ENCODE data around the gene TMC8. TPM values are rescaled to one million over a fixed set of nuclear protein-coding genes. Genes with fewer than 3 reads are reported as not detected.
"Not testable (repeated sequence)": the region's sequence is repeated elsewhere in the genome, so short reads cannot be mapped to it uniquely, and the experiment has no call there.

Gene TMC8
- polyA plus RNA-seq, 1 donor from 2014 or later: 0.41 TPM

DNA sequence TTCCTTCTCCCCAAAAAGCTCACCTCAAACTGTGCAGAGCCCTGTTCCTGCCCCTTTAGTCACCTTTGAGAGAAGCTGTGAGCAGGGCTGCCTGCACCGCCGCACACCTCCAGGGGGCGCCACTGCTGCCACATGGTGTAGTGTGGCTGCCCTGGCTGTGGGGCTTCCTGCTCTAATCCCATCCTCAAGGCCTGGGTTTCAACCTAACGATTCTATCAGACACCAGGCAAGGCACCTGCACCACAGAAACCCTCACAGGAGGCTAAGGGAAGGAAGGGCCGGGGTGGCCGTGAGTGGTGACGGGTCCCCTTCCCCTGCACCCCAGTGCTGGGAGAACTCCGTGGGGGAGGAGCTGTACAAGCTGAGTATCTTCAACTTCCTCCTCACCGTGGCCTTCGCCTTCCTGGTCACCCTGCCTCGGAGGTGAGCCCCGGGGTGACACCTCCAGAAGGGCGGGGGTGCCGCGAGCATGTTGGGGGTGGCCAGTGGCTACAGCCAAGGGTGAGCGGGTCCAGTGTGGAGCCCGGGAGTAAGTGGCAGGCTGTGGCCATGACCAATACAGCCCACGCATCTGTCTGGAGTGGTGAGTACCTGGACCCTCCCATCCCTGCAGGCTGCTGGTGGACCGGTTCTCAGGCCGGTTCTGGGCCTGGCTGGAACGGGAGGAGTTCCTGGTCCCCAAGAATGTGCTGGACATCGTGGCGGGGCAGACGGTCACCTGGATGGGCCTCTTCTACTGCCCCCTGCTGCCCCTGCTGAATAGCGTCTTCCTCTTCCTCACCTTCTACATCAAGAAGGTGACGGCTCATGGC is 7.0 kb downstream of the TMC8 start:
- no peaks in the 10 kb centered on the region for H3K36me3 ChIP-seq (ENCODE audit: insufficient read depth, low read length)
- no peak overlapping the region for H3K9ac ChIP-seq (ENCODE audit: low read length)
- H3K27me3 ChIP-seq (ENCODE audit: insufficient read depth, low read depth, low read length): peaks cover 4% of the 10 kb centered on the region
- no peak overlapping the region for H3K4me3 ChIP-seq (ENCODE audit: low read length)
- H3K9me3 ChIP-seq (ENCODE audit: low read length): no peaks in the 10 kb centered on the region
- no peaks in the 10 kb centered on the region for H4K20me1 ChIP-seq (ENCODE audit: insufficient read depth)
- no peak for TF ChIP-seq RAD21 (conservative IDR thresholded peaks at IDR 0.05)
- no peak overlapping the region for H2AFZ ChIP-seq (ENCODE audit: low read depth, low read length)
- no peaks in the 10 kb centered on the region for H3F3A ChIP-seq (ENCODE audit: insufficient read depth, low read length, poor library complexity, severe bottlenecking)
- H3K79me2 ChIP-seq (replicated peaks; ENCODE audit: insufficient read depth, low read length): no peaks in the 10 kb centered on the region
- H3K27ac ChIP-seq (ENCODE audit: low read length): no peak overlapping the region
- no peak overlapping the region for H3K4me2 ChIP-seq (ENCODE audit: low read length)
- H3K9me2 ChIP-seq (ENCODE audit: insufficient read depth, low read length): no peaks in the 10 kb centered on the region

DNA sequence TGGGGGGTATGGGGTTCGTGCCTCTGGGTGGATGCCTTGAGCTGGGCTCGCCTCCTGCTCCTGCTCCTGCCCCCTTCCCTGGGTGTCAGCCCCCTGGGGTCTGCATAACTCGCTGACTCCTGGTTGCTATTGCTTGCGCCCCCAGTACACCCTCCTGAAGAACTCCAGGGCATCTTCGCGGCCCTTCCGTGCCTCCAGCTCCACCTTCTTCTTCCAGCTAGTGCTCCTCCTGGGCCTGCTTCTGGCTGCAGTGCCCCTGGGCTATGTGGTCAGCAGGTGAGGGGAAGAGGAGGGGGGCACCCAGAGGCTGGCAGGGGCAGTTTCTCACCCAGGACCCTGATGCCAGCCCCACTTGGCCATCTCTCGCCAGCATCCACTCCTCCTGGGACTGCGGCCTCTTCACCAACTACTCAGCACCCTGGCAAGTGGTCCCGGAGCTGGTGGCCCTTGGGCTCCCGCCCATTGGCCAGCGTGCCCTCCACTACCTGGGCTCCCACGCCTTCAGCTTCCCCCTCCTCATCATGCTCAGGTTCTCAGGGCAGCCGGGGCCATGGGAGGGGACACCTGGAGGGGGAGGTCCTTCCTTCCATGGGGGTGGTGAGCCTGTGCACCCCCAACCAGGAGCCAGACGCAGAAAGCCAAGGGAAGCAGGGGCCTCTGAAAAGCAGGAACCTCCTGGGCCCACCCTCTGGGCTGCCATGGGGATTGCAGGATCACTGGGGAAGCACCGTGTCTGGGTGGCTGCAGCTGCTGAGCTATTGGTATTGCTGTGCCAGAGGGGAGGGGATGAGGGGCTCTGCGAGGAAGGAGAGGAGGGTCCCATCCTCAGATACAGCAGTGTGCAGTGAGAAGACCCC is 7.9 kb downstream of the TMC8 start:
- TF ChIP-seq TAF1 (IDR thresholded peaks at IDR 0.05; ENCODE audit: low read depth) (no peak), SMC3 (conservative IDR thresholded peaks at IDR 0.05; ENCODE audit: poor library complexity) (no peak), EP300 (conservative IDR thresholded peaks at IDR 0.05; ENCODE audit: poor library complexity, severe bottlenecking) (no peak), POLR2AphosphoS5 (IDR thresholded peaks at IDR 0.05) (no peak), MXI1 (conservative IDR thresholded peaks at IDR 0.05; ENCODE audit: poor library complexity, severe bottlenecking) (no peak), EZH2 (IDR thresholded peaks at IDR 0.05; ENCODE audit: borderline replicate concordance, insufficient read depth, low read length, poor library complexity, severe bottlenecking) (no peak), RAD21 (conservative IDR thresholded peaks at IDR 0.05) (no peak)
- TF ChIP-seq, protein P1, sequence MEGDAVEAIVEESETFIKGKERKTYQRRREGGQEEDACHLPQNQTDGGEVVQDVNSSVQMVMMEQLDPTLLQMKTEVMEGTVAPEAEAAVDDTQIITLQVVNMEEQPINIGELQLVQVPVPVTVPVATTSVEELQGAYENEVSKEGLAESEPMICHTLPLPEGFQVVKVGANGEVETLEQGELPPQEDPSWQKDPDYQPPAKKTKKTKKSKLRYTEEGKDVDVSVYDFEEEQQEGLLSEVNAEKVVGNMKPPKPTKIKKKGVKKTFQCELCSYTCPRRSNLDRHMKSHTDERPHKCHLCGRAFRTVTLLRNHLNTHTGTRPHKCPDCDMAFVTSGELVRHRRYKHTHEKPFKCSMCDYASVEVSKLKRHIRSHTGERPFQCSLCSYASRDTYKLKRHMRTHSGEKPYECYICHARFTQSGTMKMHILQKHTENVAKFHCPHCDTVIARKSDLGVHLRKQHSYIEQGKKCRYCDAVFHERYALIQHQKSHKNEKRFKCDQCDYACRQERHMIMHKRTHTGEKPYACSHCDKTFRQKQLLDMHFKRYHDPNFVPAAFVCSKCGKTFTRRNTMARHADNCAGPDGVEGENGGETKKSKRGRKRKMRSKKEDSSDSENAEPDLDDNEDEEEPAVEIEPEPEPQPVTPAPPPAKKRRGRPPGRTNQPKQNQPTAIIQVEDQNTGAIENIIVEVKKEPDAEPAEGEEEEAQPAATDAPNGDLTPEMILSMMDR (IDR thresholded peaks at IDR 0.05; ENCODE audit: poor library complexity, severe bottlenecking): no peak
- TF ChIP-seq, protein P2, sequence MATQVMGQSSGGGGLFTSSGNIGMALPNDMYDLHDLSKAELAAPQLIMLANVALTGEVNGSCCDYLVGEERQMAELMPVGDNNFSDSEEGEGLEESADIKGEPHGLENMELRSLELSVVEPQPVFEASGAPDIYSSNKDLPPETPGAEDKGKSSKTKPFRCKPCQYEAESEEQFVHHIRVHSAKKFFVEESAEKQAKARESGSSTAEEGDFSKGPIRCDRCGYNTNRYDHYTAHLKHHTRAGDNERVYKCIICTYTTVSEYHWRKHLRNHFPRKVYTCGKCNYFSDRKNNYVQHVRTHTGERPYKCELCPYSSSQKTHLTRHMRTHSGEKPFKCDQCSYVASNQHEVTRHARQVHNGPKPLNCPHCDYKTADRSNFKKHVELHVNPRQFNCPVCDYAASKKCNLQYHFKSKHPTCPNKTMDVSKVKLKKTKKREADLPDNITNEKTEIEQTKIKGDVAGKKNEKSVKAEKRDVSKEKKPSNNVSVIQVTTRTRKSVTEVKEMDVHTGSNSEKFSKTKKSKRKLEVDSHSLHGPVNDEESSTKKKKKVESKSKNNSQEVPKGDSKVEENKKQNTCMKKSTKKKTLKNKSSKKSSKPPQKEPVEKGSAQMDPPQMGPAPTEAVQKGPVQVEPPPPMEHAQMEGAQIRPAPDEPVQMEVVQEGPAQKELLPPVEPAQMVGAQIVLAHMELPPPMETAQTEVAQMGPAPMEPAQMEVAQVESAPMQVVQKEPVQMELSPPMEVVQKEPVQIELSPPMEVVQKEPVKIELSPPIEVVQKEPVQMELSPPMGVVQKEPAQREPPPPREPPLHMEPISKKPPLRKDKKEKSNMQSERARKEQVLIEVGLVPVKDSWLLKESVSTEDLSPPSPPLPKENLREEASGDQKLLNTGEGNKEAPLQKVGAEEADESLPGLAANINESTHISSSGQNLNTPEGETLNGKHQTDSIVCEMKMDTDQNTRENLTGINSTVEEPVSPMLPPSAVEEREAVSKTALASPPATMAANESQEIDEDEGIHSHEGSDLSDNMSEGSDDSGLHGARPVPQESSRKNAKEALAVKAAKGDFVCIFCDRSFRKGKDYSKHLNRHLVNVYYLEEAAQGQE (IDR thresholded peaks at IDR 0.05; ENCODE audit: borderline replicate concordance): no peak
- Histone ChIP-seq H3K36me3 (ENCODE audit: insufficient read depth, low read length) (no peaks in the 10 kb centered on the region), H3K27ac (ENCODE audit: low read length) (no peak overlapping the region), H3K79me2 (replicated peaks; ENCODE audit: insufficient read depth, low read length) (no peaks in the 10 kb centered on the region), H3K4me2 (ENCODE audit: low read length) (no peak overlapping the region), H3K9ac (ENCODE audit: low read length) (no peak overlapping the region), H3K9me2 (ENCODE audit: insufficient read depth, low read length) (no peaks in the 10 kb centered on the region), H4K20me1 (ENCODE audit: insufficient read depth) (no peaks in the 10 kb centered on the region), H3K27me3 (ENCODE audit: insufficient read depth, low read depth, low read length) (no peaks in the 10 kb centered on the region), H3F3A (ENCODE audit: insufficient read depth, low read length, poor library complexity, severe bottlenecking) (no peaks in the 10 kb centered on the region), H2AFZ (ENCODE audit: low read depth, low read length) (no peak overlapping the region), H3K4me3 (ENCODE audit: low read length) (no peak overlapping the region), H3K9me3 (ENCODE audit: low read length) (no peaks in the 10 kb centered on the region)

DNA sequence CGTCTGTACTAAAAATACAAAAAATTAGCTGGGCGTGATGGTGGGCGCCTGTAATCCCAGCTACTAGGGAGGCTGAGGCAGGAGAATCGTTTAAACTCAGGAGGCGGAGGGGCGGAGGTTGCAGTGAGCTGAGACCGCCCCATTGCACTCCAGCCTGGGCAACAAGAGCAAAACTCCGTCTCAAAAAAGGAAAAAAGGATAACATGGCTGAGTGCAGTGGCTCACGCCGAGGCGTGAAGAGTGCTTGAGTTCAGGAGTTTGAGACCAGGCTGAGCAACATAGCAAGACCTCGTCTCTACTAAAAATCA is 9.2 kb downstream of the TMC8 start:
- not testable (repeated sequence) for H3K9me2 ChIP-seq (ENCODE audit: insufficient read depth, low read length); H3K9me3 ChIP-seq (ENCODE audit: low read length); H4K20me1 ChIP-seq (ENCODE audit: insufficient read depth); H2AFZ ChIP-seq (ENCODE audit: low read depth, low read length); H3K4me2 ChIP-seq (ENCODE audit: low read length); H3K36me3 ChIP-seq (ENCODE audit: insufficient read depth, low read length); H3K4me3 ChIP-seq (ENCODE audit: low read length); H3K79me2 ChIP-seq (replicated peaks; ENCODE audit: insufficient read depth, low read length); H3F3A ChIP-seq (ENCODE audit: insufficient read depth, low read length, poor library complexity, severe bottlenecking); H3K27me3 ChIP-seq (ENCODE audit: insufficient read depth, low read depth, low read length); H3K27ac ChIP-seq (ENCODE audit: low read length); H3K9ac ChIP-seq (ENCODE audit: low read length)

All from neural cell (in vitro differentiated cells).